KOPT-K1 (cell line): ENCODE data around the gene DTNB.

Experiments
- H3K27ac ChIP-seq: fragments of 200-600 bp; sonication (generic); 2 replicates; pipeline ENCODE4 v1.5.1; 2016; ENCODE audit warnings: antibody characterized with exemption, mild to moderate bottlenecking, low read depth, low read length; ENCODE audit not compliant: poor library complexity, severe bottlenecking
- H3K36me3 ChIP-seq: fragments of 200-600 bp; sonication (generic); 2 replicates; pipeline ENCODE4 v1.5.1; 2017; ENCODE audit warnings: antibody characterized with exemption, mild to moderate bottlenecking, low read length, moderate library complexity; ENCODE audit not compliant: insufficient read depth
- H3K9me3 ChIP-seq: fragments of 200-600 bp; sonication (generic); 2 replicates; pipeline ENCODE4 v1.5.1; 2017; ENCODE audit warnings: antibody characterized with exemption, low read length, mild to moderate bottlenecking; ENCODE audit not compliant: insufficient read depth, poor library complexity, severe bottlenecking

The DTNB gene

GRCh38 chr2:25482341-25482740 lies 191.0 kb downstream of the DTNB start:
- Histone ChIP-seq H3K27ac (no peak overlapping the region), H3K9me3 (no peaks in the 10 kb centered on the region), H3K36me3 (no peaks in the 10 kb centered on the region; the same call in 1 of the 2 replicates)

GRCh38 chr2:25481381-25482300 lies 191.7 kb downstream of the DTNB start:
- no peaks in the 10 kb centered on the region; the same call in 1 of the 2 replicates for H3K36me3 ChIP-seq
- H3K27ac ChIP-seq: no peak overlapping the region
- no peaks in the 10 kb centered on the region for H3K9me3 ChIP-seq

- H3K36me3 ChIP-seq: no peaks in the 10 kb centered on the region; the same call in 1 of the 2 replicates
- H3K9me3 ChIP-seq: peaks cover 6% of the 10 kb centered on the region
- H3K27ac ChIP-seq: no peak overlapping the region
Measured at GRCh38 chr2:25480561-25480960, 192.8 kb downstream of the DTNB start.

GRCh38 chr2:25479761-25480160 lies 193.6 kb downstream of the DTNB start:
- no peak overlapping the region for H3K27ac ChIP-seq
- no peaks in the 10 kb centered on the region; the same call in 1 of the 2 replicates for H3K36me3 ChIP-seq
- H3K9me3 ChIP-seq: peaks cover 12% of the 10 kb centered on the region

GRCh38 chr2:25478736-25479135 lies 194.6 kb downstream of the DTNB start:
- Histone ChIP-seq H3K27ac (no peak overlapping the region), H3K9me3 (peaks cover 12% of the 10 kb centered on the region), H3K36me3 (no peaks in the 10 kb centered on the region; the same call in 1 of the 2 replicates)

GRCh38 chr2:25473758-25474340 lies 199.5 kb downstream of the DTNB start:
- Histone ChIP-seq H3K27ac (no peak overlapping the region), H3K36me3 (no peaks in the 10 kb centered on the region), H3K9me3 (peaks cover 12% of the 10 kb centered on the region)

GRCh38 chr2:25473131-25473530 lies 200.2 kb downstream of the DTNB start:
- Histone ChIP-seq H3K9me3 (peaks cover 12% of the 10 kb centered on the region), H3K36me3 (no peaks in the 10 kb centered on the region), H3K27ac (no peak overlapping the region)

- Histone ChIP-seq H3K27ac (no peak overlapping the region), H3K9me3 (peaks cover 8% of the 10 kb centered on the region)
Measured at GRCh38 chr2:25470806-25471205, 202.6 kb downstream of the DTNB start.

GRCh38 chr2:25467743-25468142 lies 205.6 kb downstream of the DTNB start:
- Histone ChIP-seq H3K9me3 (no peaks in the 10 kb centered on the region), H3K27ac (no peak overlapping the region), H3K36me3 (no peaks in the 10 kb centered on the region)

More at GRCh38 chr2:25470806-25471205, 202.6 kb downstream of the DTNB start:
- H3K36me3 ChIP-seq: no peaks in the 10 kb centered on the region

- Histone ChIP-seq H3K9me3 (no peaks in the 10 kb centered on the region), H3K36me3 (no peaks in the 10 kb centered on the region)
Measured at GRCh38 chr2:25462021-25462420, 211.4 kb downstream of the DTNB start.

GRCh38 chr2:25460261-25460905 lies 213.0 kb downstream of the DTNB start:
- no peaks in the 10 kb centered on the region for H3K36me3 ChIP-seq
- no peak overlapping the region for H3K27ac ChIP-seq
- H3K9me3 ChIP-seq: no peaks in the 10 kb centered on the region

More at GRCh38 chr2:25462021-25462420, 211.4 kb downstream of the DTNB start:
- H3K27ac ChIP-seq: no peak overlapping the region

- Histone ChIP-seq H3K36me3 (no peaks in the 10 kb centered on the region), H3K27ac (no peak overlapping the region), H3K9me3 (no peaks in the 10 kb centered on the region)
Measured at GRCh38 chr2:25454824-25455611, 218.4 kb downstream of the DTNB start.

GRCh38 chr2:25453199-25453905 lies 220.0 kb downstream of the DTNB start:
- no peaks in the 10 kb centered on the region for H3K9me3 ChIP-seq
- no peak overlapping the region for H3K27ac ChIP-seq
- no peaks in the 10 kb centered on the region for H3K36me3 ChIP-seq

- no peaks in the 10 kb centered on the region; the same call in 1 of the 2 replicates for H3K36me3 ChIP-seq
- no peaks in the 10 kb centered on the region for H3K9me3 ChIP-seq
- H3K27ac ChIP-seq: no peak overlapping the region
Measured at GRCh38 chr2:25448808-25449207, 224.6 kb downstream of the DTNB start.
